Choroid plexus epithelial cell (primary cell): ENCODE data around the gene NUAK1.

Source experiments
- DNase-seq: peaks from one replicate; pipeline ENCODE4 v3.0.0-alpha.2; 2010; ENCODE audit warnings: low read depth
- H3K4me3 ChIP-seq: 2 replicates; pipeline ENCODE4 v1.5.1; 2011; ENCODE audit warnings: low read depth, mild to moderate bottlenecking, control low read depth, low read length, moderate library complexity
- TF ChIP-seq, protein P1 (sequence below): conservative IDR thresholded peaks from 2 replicates; pipeline ENCODE4 v1.5.1; 2011; ENCODE audit warnings: low read depth, mild to moderate bottlenecking, control low read depth, inconsistent platforms, low read length, moderate library complexity

NUAK1 gene

DNA sequence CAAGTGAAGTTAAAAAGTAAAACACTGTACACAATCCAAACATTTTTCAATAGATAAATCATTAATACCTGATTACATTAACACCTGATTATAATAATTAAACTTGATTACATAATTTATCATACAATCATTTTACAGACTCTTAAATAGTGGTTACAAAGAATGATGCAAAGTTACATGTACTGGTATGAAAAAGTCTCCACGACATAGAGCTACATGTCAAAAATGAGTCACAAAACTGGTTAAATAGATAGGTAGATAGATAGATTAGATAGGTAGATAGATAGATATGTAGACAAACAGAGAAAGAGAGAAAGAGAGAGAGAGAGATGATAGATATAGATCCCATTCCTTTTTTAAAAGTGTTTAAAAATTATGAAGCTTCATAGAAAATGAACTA is 109.2 kb downstream of the NUAK1 start:
- DNase-seq = no peak
- TF ChIP-seq, protein P1, sequence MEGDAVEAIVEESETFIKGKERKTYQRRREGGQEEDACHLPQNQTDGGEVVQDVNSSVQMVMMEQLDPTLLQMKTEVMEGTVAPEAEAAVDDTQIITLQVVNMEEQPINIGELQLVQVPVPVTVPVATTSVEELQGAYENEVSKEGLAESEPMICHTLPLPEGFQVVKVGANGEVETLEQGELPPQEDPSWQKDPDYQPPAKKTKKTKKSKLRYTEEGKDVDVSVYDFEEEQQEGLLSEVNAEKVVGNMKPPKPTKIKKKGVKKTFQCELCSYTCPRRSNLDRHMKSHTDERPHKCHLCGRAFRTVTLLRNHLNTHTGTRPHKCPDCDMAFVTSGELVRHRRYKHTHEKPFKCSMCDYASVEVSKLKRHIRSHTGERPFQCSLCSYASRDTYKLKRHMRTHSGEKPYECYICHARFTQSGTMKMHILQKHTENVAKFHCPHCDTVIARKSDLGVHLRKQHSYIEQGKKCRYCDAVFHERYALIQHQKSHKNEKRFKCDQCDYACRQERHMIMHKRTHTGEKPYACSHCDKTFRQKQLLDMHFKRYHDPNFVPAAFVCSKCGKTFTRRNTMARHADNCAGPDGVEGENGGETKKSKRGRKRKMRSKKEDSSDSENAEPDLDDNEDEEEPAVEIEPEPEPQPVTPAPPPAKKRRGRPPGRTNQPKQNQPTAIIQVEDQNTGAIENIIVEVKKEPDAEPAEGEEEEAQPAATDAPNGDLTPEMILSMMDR = no peak
- H3K4me3 ChIP-seq = no peak overlapping the region

- TF ChIP-seq, protein P1 = no peak
- H3K4me3 ChIP-seq = no peak overlapping the region
- no peak for DNase-seq
Observed at GRCh38 chr12:106027911-106028310, 110.8 kb downstream of the NUAK1 start.

DNA sequence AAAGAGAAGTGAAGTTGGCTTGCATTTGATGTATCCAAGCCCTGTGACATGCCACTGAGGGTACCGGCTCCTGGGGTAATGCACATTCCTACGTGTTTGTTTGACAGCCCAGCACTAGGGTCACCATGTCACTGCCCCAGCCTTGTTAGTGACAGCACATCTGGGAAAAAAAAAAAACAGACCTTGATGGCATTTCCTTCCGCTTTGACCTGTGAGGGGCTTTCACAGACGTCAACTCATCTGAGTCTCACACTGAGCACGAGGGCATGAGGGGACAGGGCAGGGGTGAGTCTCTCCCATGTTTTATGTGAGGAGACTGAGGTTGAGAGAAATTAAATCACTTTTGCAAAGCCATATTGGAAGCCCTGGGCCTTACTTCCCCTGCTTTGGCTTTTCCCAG is 111.5 kb downstream of the NUAK1 start:
- no peak for DNase-seq
- no peak overlapping the region for H3K4me3 ChIP-seq
- TF ChIP-seq, protein P1 = no peak

DNA sequence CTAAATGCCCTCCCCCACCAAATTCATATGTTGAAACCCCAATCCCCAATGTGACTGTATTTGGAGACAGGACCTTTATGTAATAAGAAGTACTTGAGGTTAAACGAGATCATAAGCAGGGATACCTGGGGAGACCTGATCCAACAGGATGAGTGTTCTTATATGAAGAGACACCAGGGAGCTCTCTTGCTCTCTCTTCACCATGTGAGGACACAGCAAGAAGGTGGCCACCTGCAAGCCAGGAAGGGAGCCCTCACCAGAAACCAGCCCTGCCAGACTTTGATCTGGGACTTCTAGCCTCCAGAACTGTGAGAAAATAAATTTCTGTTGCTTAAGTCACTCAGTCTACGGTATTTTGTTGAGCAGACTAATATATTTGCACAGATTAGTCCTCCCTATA is 113.6 kb downstream of the NUAK1 start:
- H3K4me3 ChIP-seq = no peak overlapping the region
- DNase-seq = no peak
- TF ChIP-seq, protein P1 = no peak

GRCh38 chr12:106023039-106023438 is 115.7 kb downstream of the NUAK1 start:
- DNase-seq = no peak
- TF ChIP-seq, protein P1 = no peak
- no peak overlapping the region for H3K4me3 ChIP-seq

DNA sequence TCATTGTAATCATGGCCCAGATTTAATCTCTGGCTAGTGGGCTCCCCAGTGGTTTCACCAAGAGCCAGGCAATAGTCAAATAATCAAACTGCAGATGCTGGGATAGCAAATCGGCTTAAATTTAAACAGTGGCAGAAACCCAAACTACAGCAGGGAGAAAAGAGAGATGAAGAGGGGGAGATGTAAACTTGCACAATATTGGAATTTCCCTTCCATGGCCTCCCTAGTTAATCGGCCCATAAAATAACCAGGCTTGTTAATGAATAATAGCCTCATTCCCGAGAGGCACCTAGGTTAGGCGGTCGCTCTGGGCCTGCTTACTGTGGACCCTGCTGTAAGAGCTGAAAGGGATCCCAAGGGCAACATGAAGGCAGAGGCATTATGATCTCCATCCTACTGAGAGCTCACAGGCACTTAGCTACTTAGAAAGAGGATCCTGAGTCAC is 116.2 kb downstream of the NUAK1 start:
- TF ChIP-seq, protein P1 = no peak
- no peak for DNase-seq

DNA sequence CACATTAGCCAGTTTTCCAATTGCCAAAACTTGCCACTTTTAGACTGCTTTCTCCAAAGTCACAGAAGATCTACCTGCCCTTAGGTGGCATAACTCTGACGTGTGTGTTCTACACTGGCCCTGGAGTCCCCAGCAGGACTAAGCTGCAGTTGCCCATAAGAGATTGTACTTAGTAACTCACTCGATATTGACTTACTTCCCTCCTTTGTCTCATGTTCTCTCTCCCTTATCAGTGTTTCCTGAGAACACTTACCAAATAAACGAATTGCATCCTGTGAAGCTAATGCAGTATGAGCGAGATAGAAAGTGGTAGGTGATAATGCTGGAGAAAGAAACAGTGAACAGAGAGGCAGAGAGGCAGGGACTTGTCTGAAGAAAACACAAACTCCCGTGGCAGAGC is 117.2 kb downstream of the NUAK1 start:
- peak; percentile 36 for DNase-seq
- no peak overlapping the region for H3K4me3 ChIP-seq
- TF ChIP-seq, protein P1 = no peak

More for the DNA sequence above, 116.2 kb downstream of the NUAK1 start:
- H3K4me3 ChIP-seq = no peak overlapping the region
